Naive thymus-derived CD8-positive, alpha-beta T cell (primary cell): ENCODE measurements around the gene KATNAL1. TPM values are rescaled to one million over a fixed set of nuclear protein-coding genes. Genes with fewer than 3 reads are reported as not detected.
A peak's percentile ranks its signal among the peaks of the same experiment; 100 is the strongest.

ENCODE experiments used
- ATAC-seq, 2 donors: fragments of 150-1000 bp; cut with Tn5 transposase in 1 of 2; sonication (Bioruptor Pico), chemical (Tn5 transposase) in 1 of 2; 1 replicate in 1 of 2; 2 replicates in 1 of 2; pipeline ENCODE4 v1.10.0; 2021; ENCODE audit warnings: mild to moderate bottlenecking in 2 of 2, moderate library complexity in 2 of 2
- POLR2A ChIA-PET: fragments of 350-600 bp; sonication (Branson Sonifier 250); formaldehyde crosslinking; loops from one replicate; lab custom pipeline; 2021; ENCODE audit warnings: antibody characterized with exemption; lab: Charles Lee
- DNase-seq, 10 donors: peaks; one replicate each; pipeline versions ENCODE4 v3.0.0 to v3.0.0-alpha.2; 2020 to 2022
- H3K27ac Mint-ChIP-seq, 10 donors: one replicate each; pipeline ENCODE4 v1.8.0; 2020 to 2022; ENCODE audit warnings: mild to moderate bottlenecking in 10 of 10, mixed read lengths in 10 of 10, moderate library complexity in 4 of 10, inconsistent platforms in 1 of 10
- H3K27me3 Mint-ChIP-seq, 5 donors: one replicate each; pipeline ENCODE4 v1.8.0; 2021 to 2022; ENCODE audit warnings: mixed read lengths in 5 of 5
- H3K36me3 Mint-ChIP-seq, 3 donors: one replicate each; pipeline ENCODE4 v1.8.0; 2020 to 2022; ENCODE audit warnings: mixed read lengths in 3 of 3, mild to moderate bottlenecking in 2 of 3, inconsistent platforms in 1 of 3
- H3K4me1 Mint-ChIP-seq, 4 donors: one replicate each; pipeline ENCODE4 v1.8.0; 2021 to 2022; ENCODE audit warnings: mixed read lengths in 4 of 4
- H3K4me3 Mint-ChIP-seq, 10 donors: one replicate each; pipeline ENCODE4 v1.8.0; 2020 to 2022; ENCODE audit warnings: mild to moderate bottlenecking in 10 of 10, mixed read lengths in 10 of 10, moderate library complexity in 6 of 10, inconsistent platforms in 1 of 10
- H3K9me3 Mint-ChIP-seq, 9 donors: one replicate each; pipeline ENCODE4 v1.8.0; 2020 to 2022; ENCODE audit warnings: mixed read lengths in 9 of 9, mild to moderate bottlenecking in 3 of 9, inconsistent platforms in 1 of 9, moderate library complexity in 1 of 9
- polyA plus RNA-seq, 3 donors: library from polyadenylated mRNA; unstranded; fragments of 300-500 nt; fragmentation: Illumina TruSeq; gene quantifications; one replicate each; pipeline ENCODE4 v1.2.3, GENCODE V29; 2021
- total RNA-seq, 8 experiments: library from RNA in 2 of 8; stranded (reverse) in 2 of 8; gene quantifications; one replicate each; pipeline ENCODE4 v1.2.3 and lab custom pipeline; 2021 to 2026

Gene KATNAL1
- total RNA-seq (1 to 10 TPM; 1.5 to 1.7 TPM), polyA plus RNA-seq (under 1 TPM; 0.25 to 0.95 (median 0.61) TPM), total RNA-seq (lab: John Stamatoyannopoulos, UW) (1.9 to 7.3 (median 4.1) reads per million in 6 experiments)

GRCh38 chr13:30307194-30307970 is at the start of gene KATNAL1:
Gene KATNAL1 (minus strand): TSS chr13:30307551. CDS start chr13:30283777, 23,774 bp downstream.
- H3K27ac Mint-ChIP-seq: peak within 1 kb of the TSS in 9 of 10 donors; percentile 43 to 91 (median 86)
- no peaks in the 10 kb centered on the region for H3K27me3 Mint-ChIP-seq
- H3K4me1 Mint-ChIP-seq: peaks cover 0 to 42% (median 9%) of the 10 kb centered on the region in 4 donors
- DNase-seq: peak in 7 of 10 donors; percentile 53 to 81 (median 68)
- no peaks in the 10 kb centered on the region for H3K9me3 Mint-ChIP-seq
- H3K36me3 Mint-ChIP-seq: no peaks in the 10 kb centered on the region
- POLR2A ChIA-PET: interaction anchor here (0.6 to 2.2 kb wide), 10 partner anchors 9 to 175 kb away, joined by 3 to 8 read pairs (median 4); partner anchors contain the start of gene HMGB1
- peak; percentile 65 to 73 for ATAC-seq
- peak within 1 kb of the TSS; percentile 80 to 95 (median 90) for H3K4me3 Mint-ChIP-seq

- Mint-ChIP-seq H3K27ac (peak overlapping the region in 4 of 10 donors; percentile 56 to 80 (median 78)), H3K4me3 (peak overlapping the region in 7 of 10 donors; percentile 37 to 72 (median 60)), H3K4me1 (peaks cover 20 to 41% (median 29%) of the 10 kb centered on the region in 4 donors), H3K36me3 (peaks cover 0 to 15% (median 7%) of the 10 kb centered on the region in 3 donors), H3K27me3 (no peaks in the 10 kb centered on the region), H3K9me3 (peaks cover 0 to 12% (median 8%) of the 10 kb centered on the region in 9 donors)
- no peak for DNase-seq
- peak in 1 of 2 donors; percentile 42 for ATAC-seq
- POLR2A ChIA-PET: interaction anchor here (0.5 to 3.2 kb wide), 10 partner anchors 8 to 199 kb away, joined by 3 to 9 read pairs (median 5); no protein-coding TSS in a partner anchor
Observed at GRCh38 chr13:30355839-30356238, 48.5 kb upstream of the KATNAL1 start.

- H3K4me3 Mint-ChIP-seq: peak overlapping the region; percentile 37 to 79 (median 62)
- H3K4me1 Mint-ChIP-seq: peaks cover 20 to 41% (median 29%) of the 10 kb centered on the region in 4 donors
- no peaks in the 10 kb centered on the region for H3K27me3 Mint-ChIP-seq
- peak overlapping the region in 5 of 10 donors; percentile 13 to 77 (median 53) for H3K27ac Mint-ChIP-seq
- peak; percentile 92 to 99 for ATAC-seq
- POLR2A ChIA-PET: interaction anchor here (0.6 to 3.2 kb wide), 11 partner anchors 10 to 208 kb away, joined by 3 to 9 read pairs (median 4); no protein-coding TSS in a partner anchor
- H3K36me3 Mint-ChIP-seq: peaks cover 0 to 14% (median 7%) of the 10 kb centered on the region in 3 donors
- DNase-seq: peak; percentile 32 to 78 (median 51)
- peaks cover 0 to 12% (median 8%) of the 10 kb centered on the region in 9 donors for H3K9me3 Mint-ChIP-seq
Observed at GRCh38 chr13:30355384-30355699, 48.0 kb upstream of the KATNAL1 start.

GRCh38 chr13:30354493-30355383 is 47.4 kb upstream of the KATNAL1 start:
- Mint-ChIP-seq H3K9me3 (peaks cover 0 to 12% (median 8%) of the 10 kb centered on the region in 9 donors), H3K36me3 (peaks cover 0 to 11% (median 7%) of the 10 kb centered on the region in 3 donors), H3K27me3 (no peaks in the 10 kb centered on the region), H3K27ac (peak overlapping the region in 2 of 10 donors; percentile 60 to 91), H3K4me3 (peak overlapping the region in 9 of 10 donors; percentile 16 to 79 (median 68)), H3K4me1 (peaks cover 20 to 41% (median 31%) of the 10 kb centered on the region in 4 donors)
- POLR2A ChIA-PET: interaction anchor here (0.6 to 3.2 kb wide), 10 partner anchors 8 to 208 kb away, joined by 3 to 9 read pairs (median 4); no protein-coding TSS in a partner anchor
- ATAC-seq (peak in 1 of 2 donors; percentile 8), DNase-seq (no peak)

GRCh38 chr13:30353471-30354215 is 46.3 kb upstream of the KATNAL1 start:
- DNase-seq (no peak), ATAC-seq (no peak)
- Mint-ChIP-seq H3K9me3 (peaks cover 0 to 12% (median 8%) of the 10 kb centered on the region in 9 donors), H3K4me3 (peak overlapping the region in 4 of 10 donors; percentile 5 to 60 (median 22)), H3K27me3 (no peaks in the 10 kb centered on the region), H3K27ac (no peak overlapping the region), H3K36me3 (peaks cover 0 to 11% (median 7%) of the 10 kb centered on the region in 3 donors), H3K4me1 (peaks cover 20 to 41% (median 32%) of the 10 kb centered on the region in 4 donors)
- POLR2A ChIA-PET: interaction anchor here (1.2 kb wide), 1 partner anchor 19 kb away, joined by 4 read pairs; no protein-coding TSS in a partner anchor

GRCh38 chr13:30353060-30353459 is 45.7 kb upstream of the KATNAL1 start:
- POLR2A ChIA-PET: interaction anchor here (0.6 to 1.5 kb wide), 3 partner anchors 19 to 43 kb away, joined by 3 to 4 read pairs (median 3); no protein-coding TSS in a partner anchor
- H3K27ac Mint-ChIP-seq: no peak overlapping the region
- ATAC-seq (no peak), DNase-seq (no peak)
- H3K9me3 Mint-ChIP-seq: peaks cover 0 to 12% (median 8%) of the 10 kb centered on the region in 9 donors
- peak overlapping the region in 1 of 10 donors; percentile 60 for H3K4me3 Mint-ChIP-seq
- peaks cover 0 to 11% (median 7%) of the 10 kb centered on the region in 3 donors for H3K36me3 Mint-ChIP-seq
- peaks cover 23 to 41% (median 37%) of the 10 kb centered on the region in 4 donors for H3K4me1 Mint-ChIP-seq
- no peaks in the 10 kb centered on the region for H3K27me3 Mint-ChIP-seq

- H3K27me3 Mint-ChIP-seq: no peaks in the 10 kb centered on the region
- peaks cover 0 to 11% (median 7%) of the 10 kb centered on the region in 3 donors for H3K36me3 Mint-ChIP-seq
- H3K9me3 Mint-ChIP-seq: peaks cover 0 to 12% (median 8%) of the 10 kb centered on the region in 9 donors
- no peak overlapping the region for H3K27ac Mint-ChIP-seq
- H3K4me3 Mint-ChIP-seq: no peak overlapping the region
- ATAC-seq: no peak
- H3K4me1 Mint-ChIP-seq: peaks cover 26 to 48% (median 47%) of the 10 kb centered on the region in 4 donors
- POLR2A ChIA-PET: interaction anchor here (0.7 to 1.5 kb wide), 2 partner anchors 10 to 43 kb away, joined by 3 read pairs; no protein-coding TSS in a partner anchor
- no peak for DNase-seq
Observed at GRCh38 chr13:30352121-30352520, 44.8 kb upstream of the KATNAL1 start.

- Mint-ChIP-seq H3K4me3 (peak overlapping the region; percentile 46 to 80 (median 72)), H3K27ac (peak overlapping the region; percentile 1 to 87 (median 50)), H3K27me3 (peaks cover 0 to 2% (median 0%) of the 10 kb centered on the region in 5 donors), H3K9me3 (no peaks in the 10 kb centered on the region), H3K36me3 (peaks cover 0 to 2% (median 0%) of the 10 kb centered on the region in 3 donors), H3K4me1 (peaks cover 31 to 60% (median 52%) of the 10 kb centered on the region in 4 donors)
- POLR2A ChIA-PET: interaction anchor here (0.7 to 4.1 kb wide), 9 partner anchors 8 to 119 kb away, joined by 3 to 36 read pairs (median 4); partner anchors contain the start of genes HMGB1 and KATNAL1
- peak; percentile 50 to 51 for ATAC-seq
- DNase-seq: no peak
Observed at GRCh38 chr13:30346789-30347167, 39.4 kb upstream of the KATNAL1 start.

GRCh38 chr13:30346153-30346788 is 38.9 kb upstream of the KATNAL1 start:
- peaks cover 31 to 61% (median 50%) of the 10 kb centered on the region in 4 donors for H3K4me1 Mint-ChIP-seq
- peak overlapping the region; percentile 1 to 89 (median 50) for H3K27ac Mint-ChIP-seq
- DNase-seq: peak; percentile 16 to 87 (median 74)
- peak; percentile 97 to 99 for ATAC-seq
- peaks cover 0 to 2% (median 0%) of the 10 kb centered on the region in 5 donors for H3K27me3 Mint-ChIP-seq
- peaks cover 0 to 2% (median 0%) of the 10 kb centered on the region in 3 donors for H3K36me3 Mint-ChIP-seq
- POLR2A ChIA-PET: interaction anchor here (0.7 to 4.1 kb wide), 10 partner anchors 8 to 119 kb away, joined by 3 to 36 read pairs (median 4); partner anchors contain the start of genes HMGB1 and KATNAL1
- H3K4me3 Mint-ChIP-seq: peak overlapping the region; percentile 46 to 80 (median 72)
- H3K9me3 Mint-ChIP-seq: no peaks in the 10 kb centered on the region

- H3K4me3 Mint-ChIP-seq: peak overlapping the region; percentile 21 to 80 (median 48)
- H3K27ac Mint-ChIP-seq: peak overlapping the region in 3 of 10 donors; percentile 5 to 31 (median 22)
- POLR2A ChIA-PET: interaction anchor here (0.7 to 4.1 kb wide), 6 partner anchors 8 to 120 kb away, joined by 3 to 36 read pairs (median 6); partner anchors contain the start of genes HMGB1 and KATNAL1
- peaks cover 0 to 2% (median 0%) of the 10 kb centered on the region in 5 donors for H3K27me3 Mint-ChIP-seq
- peaks cover 0 to 2% (median 0%) of the 10 kb centered on the region in 3 donors for H3K36me3 Mint-ChIP-seq
- ATAC-seq: no peak
- peaks cover 31 to 63% (median 50%) of the 10 kb centered on the region in 4 donors for H3K4me1 Mint-ChIP-seq
- H3K9me3 Mint-ChIP-seq: no peaks in the 10 kb centered on the region
- no peak for DNase-seq
Observed at GRCh38 chr13:30345426-30346100, 38.2 kb upstream of the KATNAL1 start.
